Activated naive CD8-positive, alpha-beta T cell (primary cell): ENCODE data around the gene PAK6.

Source experiments
- H3K27ac Mint-ChIP-seq: one replicate; pipeline ENCODE4 v1.8.0; 2021; ENCODE audit warnings: mixed read lengths
- H3K27me3 Mint-ChIP-seq: one replicate; pipeline ENCODE4 v1.8.0; 2021; ENCODE audit warnings: mixed read lengths
- H3K36me3 Mint-ChIP-seq: one replicate; pipeline ENCODE4 v1.8.0; 2021; ENCODE audit warnings: mixed read lengths
- H3K4me1 Mint-ChIP-seq: one replicate; pipeline ENCODE4 v1.8.0; 2021; ENCODE audit warnings: low read depth, mixed read lengths
- H3K4me3 Mint-ChIP-seq: one replicate; pipeline ENCODE4 v1.8.0; 2021; ENCODE audit warnings: mild to moderate bottlenecking, mixed read lengths
- H3K9me3 Mint-ChIP-seq: one replicate; pipeline ENCODE4 v1.8.0; 2021; ENCODE audit warnings: low read depth, mixed read lengths

PAK6 gene

DNA sequence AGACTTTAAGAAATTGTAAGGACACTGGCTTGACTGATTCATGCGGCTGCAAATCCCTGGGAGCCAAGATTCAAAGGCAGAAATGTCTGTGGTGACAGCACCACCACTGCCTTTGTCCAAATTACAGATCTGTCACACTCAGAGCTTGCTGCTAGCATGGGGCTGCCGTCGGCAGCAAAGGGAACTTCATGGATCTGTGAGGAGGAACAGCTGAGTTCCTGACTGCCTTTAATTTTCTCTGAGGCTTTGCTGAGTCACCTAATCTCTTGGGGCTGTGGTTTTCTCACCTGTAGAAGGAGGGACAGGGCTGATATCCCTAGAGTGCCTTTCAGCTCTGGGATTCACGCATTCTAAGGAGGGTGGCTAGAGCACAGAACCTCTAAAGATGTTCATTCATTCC, 4.1 kb upstream of the PAK6 start:
- no peaks in the 10 kb centered on the region for H3K9me3 Mint-ChIP-seq
- no peak overlapping the region for H3K27ac Mint-ChIP-seq
- H3K36me3 Mint-ChIP-seq = no peaks in the 10 kb centered on the region
- H3K27me3 Mint-ChIP-seq = peaks cover 14% of the 10 kb centered on the region
- H3K4me3 Mint-ChIP-seq = no peak overlapping the region
- peaks cover 5% of the 10 kb centered on the region for H3K4me1 Mint-ChIP-seq

DNA sequence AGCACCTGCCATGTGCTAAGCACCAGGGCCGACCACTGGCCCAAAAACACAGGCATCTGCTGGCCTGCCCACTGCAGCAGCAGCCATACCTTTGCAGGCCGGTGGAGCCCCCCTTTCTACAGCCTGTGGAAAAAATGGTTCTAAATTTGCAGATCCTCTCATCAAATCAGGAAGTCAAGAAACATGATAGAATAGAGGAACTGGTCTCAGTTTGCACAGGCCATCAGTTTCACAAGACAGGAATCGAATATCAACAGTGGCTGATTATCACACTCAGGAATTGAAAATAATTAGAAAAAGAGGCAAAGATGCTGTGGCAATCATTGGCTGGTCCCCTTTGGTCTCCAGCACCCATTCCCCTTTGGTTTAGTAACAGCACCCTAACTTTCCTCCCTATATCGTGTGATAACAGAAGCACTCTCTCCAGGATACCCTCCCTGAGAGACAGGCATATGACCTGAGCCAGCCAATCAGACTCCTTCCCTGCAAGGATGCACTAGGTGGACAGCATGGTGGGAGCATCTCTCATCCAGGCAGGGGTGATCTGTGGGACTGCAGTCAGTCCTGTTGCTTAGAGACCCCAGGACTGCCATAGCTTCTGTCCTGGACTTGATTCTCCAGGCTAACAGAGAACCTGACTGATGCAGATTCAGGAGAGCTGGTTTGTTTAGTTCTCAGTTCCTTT, 3.5 kb upstream of the PAK6 start:
- no peaks in the 10 kb centered on the region for H3K9me3 Mint-ChIP-seq
- peaks cover 5% of the 10 kb centered on the region for H3K4me1 Mint-ChIP-seq
- H3K27ac Mint-ChIP-seq = no peak overlapping the region
- no peaks in the 10 kb centered on the region for H3K36me3 Mint-ChIP-seq
- no peak overlapping the region for H3K4me3 Mint-ChIP-seq
- peaks cover 14% of the 10 kb centered on the region for H3K27me3 Mint-ChIP-seq

DNA sequence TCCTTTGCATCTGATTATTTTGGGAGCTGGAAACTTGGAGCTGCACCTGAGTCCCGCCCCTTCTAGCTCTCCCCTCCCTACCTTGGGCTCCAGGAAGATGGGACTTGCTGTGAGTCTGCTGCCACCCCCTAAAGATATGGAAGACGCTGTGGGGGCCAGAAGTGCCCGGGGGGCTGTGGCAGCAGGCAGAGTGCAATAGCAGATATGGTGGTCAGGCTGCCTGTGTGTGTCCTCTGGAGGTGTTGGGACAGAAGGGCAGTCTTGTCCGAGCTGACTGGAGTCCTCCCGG, 485 bp downstream of the PAK6 start:
- no peak overlapping the region for H3K4me3 Mint-ChIP-seq

DNA sequence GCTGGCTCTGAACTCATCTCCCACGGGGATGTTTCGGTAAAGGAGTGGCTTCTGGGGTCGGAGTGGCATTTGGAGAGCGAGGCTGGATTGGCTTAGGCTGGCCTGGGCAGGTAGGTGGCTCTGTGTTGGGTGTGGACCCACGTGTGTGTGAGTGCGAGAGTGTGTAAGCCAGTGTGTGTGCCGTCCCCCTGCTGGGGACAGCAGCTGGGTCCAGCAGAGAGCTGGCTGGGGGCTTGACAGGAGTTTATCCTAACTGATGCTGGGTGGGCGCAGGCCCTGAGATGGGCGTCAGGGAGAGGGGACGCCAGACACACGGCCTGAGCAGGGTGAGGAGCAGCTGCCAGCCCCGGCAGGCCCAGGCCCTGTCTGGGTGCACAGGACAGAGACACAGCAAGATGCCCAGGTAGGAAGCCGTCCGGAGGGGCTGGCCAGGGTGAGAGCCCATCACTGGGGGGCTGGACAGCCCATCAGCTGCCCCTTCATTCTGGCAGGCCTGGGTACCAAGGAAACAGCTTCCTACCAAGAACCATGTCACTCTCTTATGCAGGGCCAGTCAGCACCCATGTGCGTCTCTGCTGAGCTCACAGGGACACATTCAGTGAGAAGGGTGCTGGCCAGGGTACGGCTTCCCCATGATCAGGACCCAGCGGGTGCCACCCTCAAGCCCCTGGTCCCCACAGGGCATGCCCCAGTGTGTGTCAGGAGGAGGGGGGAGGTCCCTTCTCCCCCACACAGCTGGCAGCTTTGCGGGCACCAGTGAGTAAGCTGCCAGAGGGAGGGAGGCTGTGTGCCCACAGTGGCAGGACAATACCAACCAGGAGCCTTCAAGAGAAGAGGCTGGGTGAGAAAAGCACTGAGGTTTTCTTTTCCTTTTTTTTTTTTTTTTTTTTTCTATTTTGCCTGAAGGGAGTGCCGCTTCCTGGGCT, 1.1 kb downstream of the PAK6 start:
- Mint-ChIP-seq H3K4me3 (no peak overlapping the region), H3K27me3 (peaks cover 14% of the 10 kb centered on the region), H3K27ac (no peak overlapping the region), H3K9me3 (no peaks in the 10 kb centered on the region), H3K4me1 (peaks cover 5% of the 10 kb centered on the region), H3K36me3 (no peaks in the 10 kb centered on the region)

More for the DNA sequence above, 485 bp downstream of the PAK6 start:
- no peaks in the 10 kb centered on the region for H3K36me3 Mint-ChIP-seq
- H3K4me1 Mint-ChIP-seq = peaks cover 5% of the 10 kb centered on the region
- H3K27me3 Mint-ChIP-seq = peaks cover 14% of the 10 kb centered on the region
- no peaks in the 10 kb centered on the region for H3K9me3 Mint-ChIP-seq
- no peak overlapping the region for H3K27ac Mint-ChIP-seq

DNA sequence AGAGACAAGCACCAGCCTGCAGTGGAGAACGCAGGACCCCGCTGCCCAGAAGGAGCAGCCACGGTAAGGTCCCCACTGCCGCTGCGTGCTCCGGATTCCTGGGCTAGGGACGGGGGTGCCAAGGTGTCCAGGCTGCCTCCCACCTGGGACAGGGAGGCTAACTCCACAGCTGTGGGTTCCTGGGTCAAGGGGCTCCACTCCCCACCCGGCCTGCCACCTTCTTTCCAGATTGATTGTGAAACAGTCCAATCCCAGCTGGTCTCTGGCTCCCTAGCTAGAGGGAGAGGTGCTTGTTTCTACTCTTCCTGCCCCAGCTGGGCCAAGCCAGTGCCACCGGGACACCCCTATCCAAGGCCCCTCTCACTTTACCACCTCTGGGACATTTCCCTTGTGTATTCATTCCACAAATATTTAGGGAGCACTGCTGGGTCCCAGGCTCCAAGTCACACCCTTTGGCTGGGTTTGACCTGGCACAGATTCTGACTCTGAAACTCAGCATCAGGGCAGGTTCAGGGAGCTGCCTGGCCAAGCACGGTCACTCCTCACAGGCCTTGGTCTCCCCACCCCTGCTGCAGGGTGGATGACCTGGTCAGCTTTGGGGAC, 1.9 kb downstream of the PAK6 start:
- Mint-ChIP-seq H3K4me1 (peaks cover 5% of the 10 kb centered on the region), H3K27ac (no peak overlapping the region), H3K9me3 (no peaks in the 10 kb centered on the region), H3K27me3 (peaks cover 14% of the 10 kb centered on the region), H3K36me3 (no peaks in the 10 kb centered on the region), H3K4me3 (no peak overlapping the region)

DNA sequence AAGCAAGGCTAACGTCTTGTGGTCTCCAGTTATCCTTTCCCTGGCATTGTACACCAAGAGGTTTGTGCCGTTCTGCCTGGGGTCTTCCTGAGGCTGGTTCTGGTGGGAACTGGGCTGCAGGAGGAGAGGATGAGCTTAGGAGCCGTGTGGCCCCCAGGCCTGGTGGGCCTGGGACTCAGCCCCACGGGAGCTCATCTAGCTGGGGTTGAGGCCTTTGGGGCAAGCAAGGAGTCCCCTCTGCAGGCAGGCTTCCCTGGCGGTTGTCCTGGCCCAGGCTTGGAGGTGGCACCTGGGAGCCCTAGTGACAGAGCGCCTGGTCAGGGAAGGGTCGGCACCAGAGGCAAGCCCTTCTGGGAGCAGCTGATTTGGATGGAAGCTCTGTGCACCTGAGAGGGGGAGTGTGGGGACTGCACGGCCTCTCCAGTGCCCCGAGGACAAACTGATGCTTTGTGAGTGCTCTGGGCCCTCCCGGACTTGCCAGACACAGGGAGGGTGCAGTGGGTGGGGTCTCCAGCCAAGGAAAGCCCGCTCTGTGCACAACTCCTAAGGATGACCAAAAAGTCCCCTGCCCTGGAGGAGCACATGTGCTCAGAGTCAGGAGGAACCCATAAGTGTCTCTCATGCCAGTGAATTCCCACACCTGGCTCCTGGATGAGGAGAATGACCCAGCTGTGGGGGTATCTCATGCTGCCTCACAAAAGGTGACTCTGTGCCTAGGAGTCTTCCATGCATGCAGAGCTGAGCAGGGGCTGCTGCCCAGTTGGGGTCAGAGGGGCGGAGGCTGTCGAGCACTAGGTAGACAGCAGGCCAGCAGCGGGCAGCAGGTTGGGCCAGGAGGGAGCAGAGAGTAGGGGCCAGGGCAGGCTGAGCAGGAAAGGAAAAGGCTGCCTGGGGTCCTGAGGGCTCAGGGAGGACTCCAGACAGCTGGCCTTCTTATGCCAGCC, 2.7 kb downstream of the PAK6 start:
- H3K4me3 Mint-ChIP-seq = no peak overlapping the region
- peaks cover 14% of the 10 kb centered on the region for H3K27me3 Mint-ChIP-seq
- peaks cover 5% of the 10 kb centered on the region for H3K4me1 Mint-ChIP-seq
- no peak overlapping the region for H3K27ac Mint-ChIP-seq
- no peaks in the 10 kb centered on the region for H3K9me3 Mint-ChIP-seq
- H3K36me3 Mint-ChIP-seq = no peaks in the 10 kb centered on the region

DNA sequence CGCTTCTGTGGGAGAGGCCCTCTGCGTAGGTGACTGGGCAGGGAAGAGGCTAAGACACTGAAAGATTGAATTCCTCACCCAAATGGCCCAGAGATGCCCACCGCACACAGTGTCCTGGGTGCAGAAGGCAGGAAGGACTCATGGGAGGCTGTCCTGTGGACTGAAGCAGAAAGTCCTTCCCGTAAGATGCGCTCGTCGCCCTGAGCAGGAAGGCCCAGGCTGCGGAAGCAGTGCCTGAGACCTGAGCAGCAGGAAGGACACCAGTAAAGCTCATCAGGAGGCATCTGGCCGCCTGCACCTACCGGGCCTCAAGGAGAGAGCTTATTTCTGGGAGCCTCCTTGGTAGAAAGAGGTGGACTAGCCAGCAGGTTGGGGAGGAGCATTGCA, 3.3 kb downstream of the PAK6 start:
- no peaks in the 10 kb centered on the region for H3K36me3 Mint-ChIP-seq

DNA sequence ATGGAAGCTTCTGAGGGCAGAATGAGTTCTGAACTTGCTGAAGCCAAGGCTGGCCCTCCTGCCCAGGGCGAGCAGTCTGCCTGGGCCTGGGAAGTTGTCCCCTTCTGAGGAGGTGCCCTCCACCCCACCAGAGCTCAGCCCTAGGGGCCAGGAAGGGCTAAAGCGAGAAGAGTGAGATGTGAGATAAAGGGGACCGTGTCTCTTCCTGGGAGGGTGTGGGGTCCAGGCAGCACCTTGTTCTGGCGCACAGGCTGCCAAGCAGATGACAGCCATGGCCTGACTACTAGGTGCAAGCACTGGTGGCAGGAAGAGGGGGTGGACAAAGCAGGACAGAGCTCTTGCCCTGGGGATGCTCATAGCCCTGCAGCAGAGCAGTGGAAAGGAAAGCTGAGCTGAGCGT, 3.7 kb downstream of the PAK6 start:
- Mint-ChIP-seq H3K36me3 (no peaks in the 10 kb centered on the region), H3K4me1 (peaks cover 5% of the 10 kb centered on the region), H3K27me3 (peaks cover 13% of the 10 kb centered on the region), H3K9me3 (no peaks in the 10 kb centered on the region), H3K27ac (no peak overlapping the region), H3K4me3 (no peak overlapping the region)

More for the DNA sequence above, 3.3 kb downstream of the PAK6 start:
- peaks cover 13% of the 10 kb centered on the region for H3K27me3 Mint-ChIP-seq
- H3K4me3 Mint-ChIP-seq = no peak overlapping the region
- H3K9me3 Mint-ChIP-seq = no peaks in the 10 kb centered on the region
- peaks cover 5% of the 10 kb centered on the region for H3K4me1 Mint-ChIP-seq
- H3K27ac Mint-ChIP-seq = no peak overlapping the region

DNA sequence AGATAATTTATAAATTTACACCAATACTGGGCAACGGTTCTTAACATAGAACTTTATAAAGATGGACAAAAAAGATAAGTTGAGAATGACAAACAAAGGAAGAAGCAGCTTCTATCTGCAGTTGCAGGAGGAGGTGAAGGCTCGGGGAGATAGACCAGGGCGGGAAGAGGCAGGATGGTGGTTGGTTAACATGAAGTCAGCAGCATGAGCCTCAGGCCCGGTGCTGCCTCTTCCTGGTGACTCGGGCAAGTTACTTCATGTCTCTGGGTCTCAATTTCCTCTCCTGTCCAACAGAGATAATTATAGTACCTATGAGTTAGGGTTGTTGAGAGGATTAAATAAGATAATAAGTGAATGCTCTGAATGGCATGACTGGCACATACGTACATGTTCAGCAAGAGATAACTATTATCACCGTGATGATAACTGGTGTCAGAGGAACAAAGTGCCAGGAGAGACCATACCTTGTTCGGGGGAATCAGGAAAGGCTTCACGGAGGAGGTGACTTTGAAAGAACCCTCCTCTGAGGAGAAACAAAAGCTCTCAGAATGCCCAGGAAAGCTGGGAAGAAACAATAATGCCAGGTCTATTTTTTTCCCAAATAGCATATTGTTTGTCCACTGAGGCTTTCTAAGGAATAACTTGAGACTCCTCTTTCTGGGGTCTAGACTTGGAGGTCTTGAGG, 4.4 kb downstream of the PAK6 start:
- peaks cover 2% of the 10 kb centered on the region for H3K4me1 Mint-ChIP-seq
- peaks cover 7% of the 10 kb centered on the region for H3K27me3 Mint-ChIP-seq
- no peaks in the 10 kb centered on the region for H3K36me3 Mint-ChIP-seq
- no peak overlapping the region for H3K4me3 Mint-ChIP-seq
- H3K9me3 Mint-ChIP-seq = no peaks in the 10 kb centered on the region
- H3K27ac Mint-ChIP-seq = no peak overlapping the region

DNA sequence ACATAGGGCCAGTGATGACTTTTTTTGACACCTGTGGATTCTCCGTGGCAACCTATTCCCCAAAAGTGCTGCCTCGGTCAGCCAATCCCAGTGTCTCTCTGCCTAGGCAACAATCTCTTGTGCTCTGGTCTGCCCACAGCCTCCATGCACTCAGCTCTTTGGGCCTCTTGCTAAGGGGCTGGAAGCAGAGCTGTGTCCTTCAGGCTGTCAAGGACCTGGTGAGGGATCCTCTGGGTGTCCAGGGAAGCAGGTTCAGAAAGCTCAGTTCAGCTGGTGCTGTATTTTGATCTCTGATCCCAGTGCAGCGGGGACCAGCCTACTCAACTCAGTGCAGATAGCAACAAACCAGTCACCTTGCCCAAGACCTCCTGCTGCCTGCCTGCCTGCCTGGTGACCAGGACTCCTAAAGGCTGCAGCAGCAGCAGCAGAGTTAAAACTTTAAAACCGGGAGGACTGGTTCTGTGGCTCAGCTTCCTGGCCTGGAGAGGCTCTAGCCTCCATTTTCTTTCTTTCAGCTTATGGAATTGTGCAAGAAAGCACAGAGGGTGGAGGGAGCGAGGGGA, 6.2 kb downstream of the PAK6 start:
- no peak overlapping the region for H3K4me3 Mint-ChIP-seq
- H3K36me3 Mint-ChIP-seq = no peaks in the 10 kb centered on the region
- H3K4me1 Mint-ChIP-seq = no peaks in the 10 kb centered on the region
- no peaks in the 10 kb centered on the region for H3K9me3 Mint-ChIP-seq
- H3K27ac Mint-ChIP-seq = no peak overlapping the region
- no peaks in the 10 kb centered on the region for H3K27me3 Mint-ChIP-seq

DNA sequence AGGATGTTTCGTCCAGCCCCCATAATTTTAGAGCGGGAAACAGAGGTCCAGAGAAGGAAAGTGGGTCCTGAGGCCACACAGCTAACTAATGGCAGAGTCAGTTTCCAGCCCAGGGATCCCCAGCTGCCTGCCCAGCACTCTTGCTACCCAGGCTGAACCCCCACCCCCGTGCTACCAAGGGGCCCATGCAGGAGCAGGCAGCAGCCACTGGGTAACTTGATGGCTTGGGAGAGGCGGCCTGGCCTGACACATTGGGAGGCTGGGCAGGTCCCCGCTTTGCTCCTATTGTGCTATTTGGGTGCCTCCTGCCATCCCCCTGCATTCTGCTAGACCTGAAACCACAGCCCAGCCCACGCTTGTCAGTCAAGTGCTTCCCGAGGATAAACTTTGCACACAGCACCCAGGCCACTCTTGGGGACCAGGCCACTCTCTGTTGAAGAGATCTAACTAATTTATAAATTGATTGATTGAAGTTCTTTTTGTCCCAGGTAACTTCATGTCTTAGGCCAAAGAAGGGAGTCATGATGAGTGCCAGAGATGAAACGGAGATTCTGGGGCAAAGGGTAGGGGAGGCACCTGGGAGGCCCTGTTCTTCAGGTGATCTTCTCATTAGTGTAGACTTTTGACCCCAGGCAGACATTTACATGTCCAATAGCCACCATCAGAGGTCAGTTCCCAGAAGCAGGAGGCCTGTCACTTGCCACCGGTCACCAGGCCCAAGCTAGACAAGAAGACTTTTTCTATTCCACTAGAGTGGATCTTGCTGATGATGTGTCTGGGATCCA, 7.0 kb downstream of the PAK6 start:
- Mint-ChIP-seq H3K4me1 (no peaks in the 10 kb centered on the region), H3K36me3 (no peaks in the 10 kb centered on the region), H3K27me3 (no peaks in the 10 kb centered on the region), H3K27ac (no peak overlapping the region), H3K4me3 (no peak overlapping the region), H3K9me3 (no peaks in the 10 kb centered on the region)

DNA sequence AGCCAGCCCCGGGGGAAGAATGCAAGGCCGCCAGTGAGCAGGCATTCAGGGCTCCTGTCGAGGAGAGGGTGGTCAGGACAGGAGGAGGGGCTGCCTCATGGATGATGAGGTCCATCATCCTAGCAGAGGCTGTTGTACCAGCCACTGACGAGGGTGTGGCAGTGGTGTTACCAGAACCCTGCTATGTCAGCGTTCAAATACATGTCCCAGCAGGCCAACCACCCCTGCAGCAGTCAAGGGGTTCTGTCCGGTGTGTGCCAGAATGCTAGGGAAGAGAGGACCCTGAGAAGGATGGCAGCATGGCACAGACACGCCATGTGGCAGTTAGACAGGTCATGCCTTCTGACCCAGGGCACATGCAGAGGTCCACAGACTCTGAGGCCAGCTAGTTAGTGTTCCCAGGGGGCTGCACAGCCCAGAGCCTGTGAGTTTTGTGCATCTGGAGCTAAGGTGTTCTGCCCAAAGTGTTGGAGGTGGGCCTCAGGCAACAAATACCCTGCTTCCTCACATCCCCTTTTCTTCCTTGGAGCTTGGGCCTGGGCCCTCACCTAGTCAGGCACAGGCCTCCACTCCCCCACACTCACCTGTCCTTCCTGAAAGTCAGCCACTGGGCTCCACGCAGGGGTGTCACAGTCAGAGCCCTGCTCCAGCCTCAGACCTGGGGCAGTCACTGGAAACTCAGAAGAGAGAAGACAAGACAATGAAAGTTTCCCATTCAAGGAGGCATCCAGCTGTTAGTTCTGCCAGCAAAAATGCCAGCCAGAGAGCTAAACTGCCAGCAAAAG, 7.8 kb downstream of the PAK6 start:
- H3K4me3 Mint-ChIP-seq = no peak overlapping the region
- H3K36me3 Mint-ChIP-seq = no peaks in the 10 kb centered on the region
- H3K27ac Mint-ChIP-seq = no peak overlapping the region
- H3K9me3 Mint-ChIP-seq = no peaks in the 10 kb centered on the region
- H3K4me1 Mint-ChIP-seq = peaks cover 2% of the 10 kb centered on the region
- peaks cover 4% of the 10 kb centered on the region for H3K27me3 Mint-ChIP-seq
